B cell (primary cell): ENCODE results near the gene TMEM138.

Experiments used
- CTCF ChIP-seq: fragments of 200-600 bp; IDR thresholded peaks from one replicate; pipeline ENCODE4 v1.8.0; 2022; ENCODE audit warnings: antibody characterized with exemption, mild to moderate bottlenecking
- EZH2 ChIP-seq: IDR thresholded peaks from 2 replicates; pipeline ENCODE4 v1.6.1; 2012; ENCODE audit warnings: borderline replicate concordance, low read depth, mild to moderate bottlenecking, moderate library complexity, low read length; ENCODE audit not compliant: insufficient read depth, poor library complexity, severe bottlenecking

GRCh38 chr11:61417670-61418069 lies 55.5 kb downstream of the TMEM138 start:
- no peak for TF ChIP-seq CTCF
- TF ChIP-seq EZH2: no peak
